PFSK-1 (cell line): ENCODE results near the gene NF2.

Experiments
- FOXP2 ChIP-seq: optimal IDR thresholded peaks from 2 replicates; pipeline ENCODE3; 2011; ENCODE audit warnings: borderline replicate concordance, control low read depth, inconsistent platforms; ENCODE audit not compliant: insufficient read depth; ENCODE audit errors: extremely low read length, extremely low read depth
- POLR2AphosphoS5 ChIP-seq: IDR thresholded peaks from 2 replicates; pipeline ENCODE4 v1.6.1; 2012; ENCODE audit warnings: low read depth, mild to moderate bottlenecking, control low read depth, low read length, moderate library complexity
- SIN3A ChIP-seq: IDR thresholded peaks from 2 replicates; pipeline ENCODE4 v1.6.1; 2012; ENCODE audit warnings: mild to moderate bottlenecking, low read length, moderate library complexity, borderline replicate concordance; ENCODE audit not compliant: insufficient read depth
- TAF1 ChIP-seq: IDR thresholded peaks from 2 replicates; pipeline ENCODE4 v1.6.1; 2012; ENCODE audit warnings: low read length, control low read depth, borderline replicate concordance; ENCODE audit not compliant: insufficient read depth
- TF ChIP-seq, protein P1 (sequence below), 2 experiments: IDR thresholded peaks; 2 replicates each; pipeline versions ENCODE4 v1.6.1 to v1.8.0; 2011 to 2012; ENCODE audit warnings: low read depth in 2 of 2, low read length in 2 of 2, control low read depth in 1 of 2, inconsistent platforms in 1 of 2, mild to moderate bottlenecking in 1 of 2, moderate library complexity in 1 of 2; ENCODE audit not compliant: insufficient read depth in 1 of 2

The NF2 gene

GRCh38 chr22:29731058-29731850, 127.8 kb downstream of the NF2 start:
- TF ChIP-seq SIN3A (no peak), POLR2AphosphoS5 (no peak), FOXP2 (no peak)
- TF ChIP-seq, protein P1, sequence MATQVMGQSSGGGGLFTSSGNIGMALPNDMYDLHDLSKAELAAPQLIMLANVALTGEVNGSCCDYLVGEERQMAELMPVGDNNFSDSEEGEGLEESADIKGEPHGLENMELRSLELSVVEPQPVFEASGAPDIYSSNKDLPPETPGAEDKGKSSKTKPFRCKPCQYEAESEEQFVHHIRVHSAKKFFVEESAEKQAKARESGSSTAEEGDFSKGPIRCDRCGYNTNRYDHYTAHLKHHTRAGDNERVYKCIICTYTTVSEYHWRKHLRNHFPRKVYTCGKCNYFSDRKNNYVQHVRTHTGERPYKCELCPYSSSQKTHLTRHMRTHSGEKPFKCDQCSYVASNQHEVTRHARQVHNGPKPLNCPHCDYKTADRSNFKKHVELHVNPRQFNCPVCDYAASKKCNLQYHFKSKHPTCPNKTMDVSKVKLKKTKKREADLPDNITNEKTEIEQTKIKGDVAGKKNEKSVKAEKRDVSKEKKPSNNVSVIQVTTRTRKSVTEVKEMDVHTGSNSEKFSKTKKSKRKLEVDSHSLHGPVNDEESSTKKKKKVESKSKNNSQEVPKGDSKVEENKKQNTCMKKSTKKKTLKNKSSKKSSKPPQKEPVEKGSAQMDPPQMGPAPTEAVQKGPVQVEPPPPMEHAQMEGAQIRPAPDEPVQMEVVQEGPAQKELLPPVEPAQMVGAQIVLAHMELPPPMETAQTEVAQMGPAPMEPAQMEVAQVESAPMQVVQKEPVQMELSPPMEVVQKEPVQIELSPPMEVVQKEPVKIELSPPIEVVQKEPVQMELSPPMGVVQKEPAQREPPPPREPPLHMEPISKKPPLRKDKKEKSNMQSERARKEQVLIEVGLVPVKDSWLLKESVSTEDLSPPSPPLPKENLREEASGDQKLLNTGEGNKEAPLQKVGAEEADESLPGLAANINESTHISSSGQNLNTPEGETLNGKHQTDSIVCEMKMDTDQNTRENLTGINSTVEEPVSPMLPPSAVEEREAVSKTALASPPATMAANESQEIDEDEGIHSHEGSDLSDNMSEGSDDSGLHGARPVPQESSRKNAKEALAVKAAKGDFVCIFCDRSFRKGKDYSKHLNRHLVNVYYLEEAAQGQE (IDR thresholded peaks at IDR 0.05; ENCODE audit: insufficient read depth in 1 of 2, low read depth in 2 of 2, low read length in 2 of 2), result no peak

- TF ChIP-seq TAF1 (no peak), SIN3A (no peak), FOXP2 (no peak), POLR2AphosphoS5 (no peak)
- TF ChIP-seq, protein P1 (IDR thresholded peaks at IDR 0.05; ENCODE audit: insufficient read depth in 1 of 2, low read depth in 2 of 2, low read length in 2 of 2), result no peak
Observed at GRCh38 chr22:29732883-29733282, 129.4 kb downstream of the NF2 start.

- TF ChIP-seq, protein P1 (IDR thresholded peaks at IDR 0.05; ENCODE audit: insufficient read depth in 1 of 2, low read depth in 2 of 2, low read length in 2 of 2), result no peak
- TF ChIP-seq POLR2AphosphoS5, result no peak
- no peak for TF ChIP-seq FOXP2
- no peak for TF ChIP-seq TAF1
- TF ChIP-seq SIN3A, result no peak
Observed at GRCh38 chr22:29733362-29734201, 130.1 kb downstream of the NF2 start.

DNA sequence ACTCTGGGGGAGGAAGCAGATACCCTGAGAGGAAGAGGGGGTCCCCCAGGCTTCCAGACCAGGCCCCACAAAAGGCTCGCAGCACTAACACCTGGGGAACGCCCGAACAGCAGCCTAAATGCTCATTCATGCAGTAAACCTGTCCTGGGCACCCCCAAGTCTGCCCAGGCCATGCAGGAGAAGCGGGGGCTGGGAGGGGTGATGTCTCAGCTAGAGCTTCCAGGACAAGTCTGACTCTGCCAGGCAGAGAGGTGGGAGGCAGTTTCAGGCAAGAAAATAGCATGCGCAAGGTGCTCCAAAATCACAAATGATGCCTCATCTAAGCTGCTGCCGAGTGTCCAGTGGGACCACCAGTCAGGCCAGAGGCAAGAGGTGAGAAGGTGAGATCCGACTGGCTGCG, 131.0 kb downstream of the NF2 start:
- TF ChIP-seq, protein P1 (IDR thresholded peaks at IDR 0.05; ENCODE audit: insufficient read depth in 1 of 2, low read depth in 2 of 2, low read length in 2 of 2), result no peak
- TF ChIP-seq POLR2AphosphoS5 (no peak), SIN3A (no peak), TAF1 (no peak), FOXP2 (no peak)
